GM18502 (cell line): ENCODE measurements around the gene CDH5.

Experiments
- ATAC-seq: cut with Tn5 transposase; IDR thresholded peaks from one replicate; pipeline ENCODE4 v1.9.1; 2021; ENCODE audit warnings: mild to moderate bottlenecking; ENCODE audit not compliant: unreplicated experiment, poor library complexity

Gene CDH5

GRCh38 chr16:66372898-66373155, 6.3 kb downstream of the CDH5 start:
- no peak for ATAC-seq

GRCh38 chr16:66373667-66374066, 7.2 kb downstream of the CDH5 start:
- no peak for ATAC-seq

GRCh38 chr16:66374176-66374575, 7.7 kb downstream of the CDH5 start:
- no peak for ATAC-seq

- ATAC-seq, result no peak
These were observed 9.0 kb downstream of the CDH5 start for GRCh38 chr16:66375451-66375850.

DNA sequence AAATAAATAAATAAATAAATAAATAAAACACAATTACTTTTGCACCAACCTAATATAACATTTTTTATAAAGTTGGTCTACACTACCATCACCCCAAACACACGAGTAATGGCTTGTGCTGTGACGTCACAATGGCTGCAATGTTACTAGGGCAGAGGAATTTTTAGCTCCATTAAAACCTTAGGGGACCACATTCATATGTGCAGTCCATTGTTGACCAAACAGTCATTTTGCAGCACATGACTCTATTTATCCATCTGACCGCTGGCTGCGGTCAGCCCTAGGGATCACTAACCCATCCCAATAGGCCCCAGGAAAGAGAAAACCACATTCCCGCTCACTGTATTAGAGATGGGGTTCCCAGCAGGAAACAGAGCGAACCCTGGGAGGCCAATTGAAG, 9.6 kb downstream of the CDH5 start:
- no peak for ATAC-seq

DNA sequence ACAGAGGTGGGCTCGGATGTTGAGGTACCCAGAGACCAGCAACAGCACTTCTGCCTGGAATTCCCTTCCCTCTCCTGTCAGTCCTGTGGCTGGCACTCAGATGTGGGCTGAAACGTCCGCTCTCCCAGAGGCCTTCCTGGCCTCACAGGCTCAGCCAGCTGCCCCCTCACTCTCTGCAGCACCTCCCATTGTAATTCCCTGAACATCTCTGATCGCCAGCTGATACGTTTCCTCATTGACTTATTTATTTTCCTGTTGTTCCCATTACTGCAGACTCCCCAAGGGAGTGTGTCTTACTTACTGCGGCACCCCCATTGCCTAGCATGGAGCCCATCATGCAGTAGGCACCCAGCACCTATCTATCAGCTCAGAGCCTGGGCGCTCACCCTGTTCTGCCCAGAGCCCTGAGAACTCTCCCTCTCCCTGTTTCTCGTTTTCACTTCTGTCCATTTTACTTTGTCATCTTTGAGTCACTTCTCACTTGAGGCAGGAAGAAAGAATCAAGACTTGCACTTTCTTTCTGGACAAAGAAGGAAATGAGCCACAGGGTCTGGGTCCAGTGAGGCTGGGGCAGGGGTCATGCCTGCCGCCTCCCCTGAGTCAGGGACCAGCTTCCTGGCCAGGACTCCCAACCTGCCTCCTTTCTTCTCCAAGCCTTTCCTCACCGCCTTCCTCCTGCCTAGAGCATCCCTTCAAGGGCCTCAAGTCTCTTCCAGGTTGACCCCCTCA, 10.2 kb downstream of the CDH5 start:
- ATAC-seq, result no peak

DNA sequence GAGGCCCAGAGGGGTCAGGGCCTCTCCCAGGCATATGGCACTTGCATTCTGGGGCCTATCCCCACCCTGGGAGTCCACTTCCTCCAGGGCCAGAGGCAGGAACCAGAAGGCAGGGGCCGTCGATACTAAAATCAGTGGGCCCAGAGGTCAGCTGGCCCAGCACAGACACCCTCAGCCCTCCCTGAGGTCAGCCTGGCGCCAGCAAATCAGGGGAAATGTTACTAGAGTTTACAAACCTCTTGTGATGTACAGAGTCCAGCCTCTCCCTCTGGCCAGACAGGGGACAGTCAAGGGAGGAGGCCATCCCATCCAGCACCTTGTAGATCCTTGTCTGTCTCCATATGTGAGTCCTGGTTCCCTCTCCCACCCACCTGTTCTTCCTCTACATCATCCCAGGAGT, 10.8 kb downstream of the CDH5 start:
- ATAC-seq, result no peak

DNA sequence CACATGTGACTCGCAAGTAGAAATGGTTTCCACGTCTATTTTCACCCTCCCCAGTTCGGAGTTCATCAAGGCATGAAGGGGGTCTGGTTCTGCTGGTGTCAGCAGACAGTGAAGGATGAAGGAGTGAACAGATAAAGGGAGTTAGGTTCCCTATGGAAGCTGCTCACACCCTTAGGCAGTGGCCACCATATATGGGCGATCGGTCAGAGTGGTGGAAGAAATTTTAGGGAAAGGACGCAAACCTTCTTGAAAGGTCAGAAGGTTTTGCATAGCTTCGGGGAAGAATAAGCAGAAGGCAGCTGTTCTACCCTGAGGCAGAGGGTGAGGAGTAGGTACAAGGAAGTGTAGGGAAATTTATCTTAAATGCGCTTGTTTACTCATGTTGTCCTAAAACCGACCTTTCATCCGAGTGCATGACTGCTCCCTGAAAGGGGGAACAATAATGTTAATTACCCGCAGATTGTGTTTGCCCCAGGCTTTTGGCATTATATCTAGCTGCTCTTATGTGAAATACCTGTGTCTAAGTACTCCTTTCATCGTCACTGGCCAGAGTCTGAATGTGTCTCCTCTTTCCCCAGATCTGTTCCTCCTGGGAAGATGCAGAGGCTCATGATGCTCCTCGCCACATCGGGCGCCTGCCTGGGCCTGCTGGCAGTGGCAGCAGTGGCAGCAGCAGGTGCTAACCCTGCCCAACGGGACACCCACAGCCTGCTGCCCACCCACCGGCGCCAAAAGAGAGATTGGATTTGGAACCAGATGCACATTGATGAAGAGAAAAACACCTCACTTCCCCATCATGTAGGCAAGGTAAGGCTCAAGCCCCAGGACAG, 12.5 kb downstream of the CDH5 start:
- ATAC-seq, result no peak

GRCh38 chr16:66379571-66379941, 13.1 kb downstream of the CDH5 start:
- no peak for ATAC-seq

DNA sequence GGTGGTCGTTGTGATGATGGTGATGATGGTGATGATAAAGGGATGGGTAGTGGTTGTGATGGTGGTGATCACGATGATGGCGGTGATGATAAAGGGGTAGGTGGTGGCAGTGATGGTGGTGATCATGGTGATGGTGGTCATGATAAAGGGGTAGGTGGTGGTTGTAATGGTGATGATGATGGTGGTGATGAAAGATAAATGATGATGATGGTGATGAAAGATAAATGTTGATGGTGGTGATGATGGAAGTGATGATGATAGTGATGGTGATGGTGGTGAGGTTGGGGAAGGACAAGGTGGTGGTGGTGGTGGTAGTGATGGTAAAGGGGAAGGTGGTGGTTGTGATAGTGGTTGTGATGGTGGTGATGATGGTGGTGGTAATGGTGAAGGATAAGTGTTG, 13.9 kb downstream of the CDH5 start:
- no peak for ATAC-seq

- ATAC-seq, result no peak
These were observed 15.2 kb downstream of the CDH5 start for GRCh38 chr16:66381585-66382170.

DNA sequence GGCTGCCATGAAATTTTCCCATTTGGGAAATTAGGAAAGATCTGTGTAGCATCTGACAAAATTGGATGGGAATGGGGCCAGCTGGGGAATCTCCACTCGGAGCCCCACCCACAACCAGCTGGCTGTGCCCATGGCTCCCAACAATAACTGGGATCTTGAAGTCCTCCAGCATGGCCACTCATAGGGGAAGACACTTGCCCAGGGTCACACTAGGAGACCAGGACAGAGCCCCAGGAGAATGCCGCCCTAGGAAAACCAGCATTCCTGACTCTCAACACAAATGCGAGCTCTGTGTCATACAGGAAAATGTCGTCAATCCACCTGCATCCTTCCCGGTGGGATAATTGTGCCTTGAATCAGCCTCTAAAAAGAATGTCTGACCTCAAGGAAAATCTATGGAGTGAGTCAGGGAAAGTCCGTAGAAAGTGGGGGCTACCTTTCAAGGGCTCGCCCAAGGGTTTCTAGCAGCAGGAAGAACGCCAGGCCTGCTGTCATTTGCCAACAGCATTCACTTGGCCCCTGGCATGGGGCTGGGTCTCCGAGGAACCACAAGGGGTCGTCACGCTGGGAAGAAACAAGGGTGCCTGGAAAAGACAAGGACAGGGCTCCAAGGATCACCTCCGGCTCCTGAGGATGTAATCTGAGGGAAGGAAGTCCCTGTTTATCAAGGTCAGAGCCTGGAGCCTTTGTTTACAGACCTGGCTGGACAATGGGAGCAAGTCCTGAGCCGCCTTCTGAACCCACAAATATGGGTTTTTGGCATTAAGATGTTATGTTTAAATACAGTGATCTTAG, 15.9 kb downstream of the CDH5 start:
- no peak for ATAC-seq

- no peak for ATAC-seq
These were observed 16.4 kb downstream of the CDH5 start for GRCh38 chr16:66382966-66383299.

DNA sequence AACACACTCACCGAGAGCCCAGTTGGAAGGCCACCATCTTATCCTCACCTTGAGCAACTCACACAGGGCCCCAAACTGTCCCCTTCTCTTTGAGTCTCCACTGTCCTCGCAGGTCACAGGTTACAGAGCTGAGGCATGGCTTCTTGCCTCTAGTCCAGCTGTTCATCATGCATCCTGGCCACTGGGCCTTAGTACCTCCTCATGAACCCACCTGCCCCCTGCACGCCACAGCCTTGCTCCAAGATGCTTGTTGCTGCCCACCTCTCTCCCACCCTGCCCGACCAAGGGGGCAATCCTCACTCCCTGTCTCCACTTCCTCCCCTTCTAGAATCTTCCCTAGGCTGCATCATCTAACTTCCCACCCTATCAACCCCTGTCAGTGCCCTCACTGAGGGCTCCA, 17.1 kb downstream of the CDH5 start:
- ATAC-seq, result no peak

DNA sequence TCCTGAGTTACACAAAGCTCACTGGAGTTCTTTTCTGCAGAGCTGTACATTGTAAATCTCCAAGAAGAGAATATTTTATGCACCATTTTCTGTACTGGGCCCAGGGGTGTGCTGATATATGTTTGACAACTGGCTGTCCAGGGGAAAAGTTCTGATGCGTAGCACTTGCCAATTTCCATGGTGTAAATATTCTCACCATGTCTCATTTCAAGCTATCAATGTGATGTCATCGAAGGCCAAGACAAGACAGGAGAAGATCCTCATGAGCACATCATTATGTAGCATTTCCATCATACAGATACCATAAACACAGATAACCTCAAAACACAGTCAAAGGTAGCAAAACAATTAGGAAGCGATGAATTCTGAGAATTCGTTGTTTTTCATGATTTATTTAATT, 18.9 kb downstream of the CDH5 start:
- ATAC-seq, result no peak

DNA sequence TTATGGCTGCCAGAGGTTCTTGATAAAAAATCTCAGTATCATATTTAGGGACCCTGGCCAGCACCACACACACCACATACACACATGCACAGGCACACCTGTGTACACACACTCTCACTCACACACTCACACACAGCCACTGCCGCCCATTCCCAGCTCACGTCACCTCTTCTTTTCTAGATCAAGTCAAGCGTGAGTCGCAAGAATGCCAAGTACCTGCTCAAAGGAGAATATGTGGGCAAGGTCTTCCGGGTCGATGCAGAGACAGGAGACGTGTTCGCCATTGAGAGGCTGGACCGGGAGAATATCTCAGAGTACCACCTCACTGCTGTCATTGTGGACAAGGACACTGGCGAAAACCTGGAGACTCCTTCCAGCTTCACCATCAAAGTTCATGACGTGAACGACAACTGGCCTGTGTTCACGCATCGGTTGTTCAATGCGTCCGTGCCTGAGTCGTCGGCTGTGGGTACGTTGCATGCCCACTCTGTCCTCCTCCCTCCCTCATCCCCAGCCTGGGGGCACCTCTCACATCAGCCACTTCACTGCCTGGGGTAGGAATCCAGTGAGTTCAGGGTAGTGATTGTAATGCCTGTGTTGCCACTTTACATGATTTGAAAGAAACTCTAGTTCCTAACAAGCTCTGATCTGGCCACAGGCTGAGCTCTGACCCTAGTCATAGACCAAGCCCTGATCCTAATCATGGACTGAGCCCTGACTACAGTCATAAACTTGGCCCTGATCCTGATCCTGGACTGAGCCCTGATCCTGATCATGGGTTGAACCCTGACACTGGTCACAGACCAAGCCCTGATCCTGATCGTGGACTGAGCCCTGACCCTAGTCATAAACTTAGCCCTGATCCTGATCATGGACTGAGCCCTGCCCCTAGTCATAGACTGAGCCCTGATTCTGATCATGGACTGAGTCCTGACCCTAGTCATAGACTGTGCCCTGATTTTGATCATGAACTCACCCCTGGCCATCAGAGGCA, 20.4 kb downstream of the CDH5 start:
- ATAC-seq, result no peak

DNA sequence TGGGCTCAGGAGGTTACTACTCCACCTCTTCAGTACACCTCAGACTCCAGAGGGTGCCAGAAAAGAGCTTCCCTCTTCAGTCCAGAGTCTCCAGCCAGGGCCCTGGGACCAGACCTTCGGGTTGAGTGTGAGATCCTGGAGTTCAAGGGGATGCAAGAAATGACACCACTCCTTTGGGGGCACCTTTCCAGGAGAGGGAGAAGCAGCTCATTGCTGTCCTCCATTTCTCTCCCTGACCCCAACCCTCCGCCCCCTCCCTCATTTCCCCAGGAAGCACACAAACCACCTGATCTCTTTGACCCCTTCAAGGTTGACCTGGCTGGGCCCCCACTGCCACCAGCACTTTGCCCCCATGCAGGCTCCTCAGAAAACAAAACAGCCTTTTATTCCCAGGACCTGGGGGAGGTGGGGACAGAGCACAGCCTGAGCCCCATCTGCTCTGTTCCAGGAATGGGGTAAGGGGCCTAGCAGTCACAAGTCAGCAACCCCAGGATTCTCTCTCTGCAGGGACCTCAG, 21.4 kb downstream of the CDH5 start:
- ATAC-seq, result no peak

DNA sequence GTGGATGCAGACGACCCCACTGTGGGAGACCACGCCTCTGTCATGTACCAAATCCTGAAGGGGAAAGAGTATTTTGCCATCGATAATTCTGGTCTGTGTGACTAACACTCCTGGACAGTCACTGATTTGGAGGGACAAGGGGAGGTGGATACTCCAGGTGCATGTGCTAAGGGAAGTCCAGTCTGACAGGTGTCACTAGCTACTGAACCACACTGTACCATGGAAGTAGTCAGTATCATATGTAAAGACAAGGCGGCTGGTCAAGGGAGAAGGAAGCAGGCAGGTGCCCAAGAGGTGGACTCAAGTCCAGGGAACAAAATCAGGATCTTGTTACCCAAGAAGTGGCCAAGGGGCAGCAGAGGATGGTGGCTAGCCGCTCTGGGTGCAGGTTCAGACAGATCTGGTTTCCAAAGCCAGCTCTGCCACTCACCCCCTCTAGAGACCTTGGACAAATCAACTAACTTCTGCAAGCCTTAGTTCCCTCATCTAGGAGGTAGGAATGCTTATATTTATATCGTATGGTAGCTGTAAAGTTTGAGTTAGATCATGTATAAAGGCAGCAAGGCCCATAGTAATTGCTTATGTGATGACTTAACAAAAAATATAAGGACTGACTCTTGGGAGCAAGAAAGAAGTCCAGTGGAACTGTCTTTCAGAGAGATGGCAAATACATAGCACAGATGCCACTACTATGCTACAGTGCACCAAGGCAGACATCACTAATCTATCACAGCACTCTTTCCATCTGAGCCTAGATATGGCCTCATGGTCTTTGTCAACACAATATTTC, 22.1 kb downstream of the CDH5 start:
- ATAC-seq, result no peak
